ENCODE measurements around the gene CSRNP3.

Gene CSRNP3

GRCh38 chr2:165462443-165462842 is 7.1 kb upstream of the CSRNP3 start:
- no peak overlapping the region for H3K4me3 ChIP-seq (ENCODE audit: low read depth, low read length)
- in situ Hi-C loops (cut with HindIII; ENCODE audit: low sequenced_read_pairs): no loop called here
- no peak for TF ChIP-seq CTCF (IDR thresholded peaks at IDR 0.05; ENCODE audit: low read depth, low read length)
- DNase-seq (ENCODE audit: low read depth, low spot score): no peak

GRCh38 chr2:165466386-165466785 is 3.1 kb upstream of the CSRNP3 start:
- no peak overlapping the region for H3K4me3 ChIP-seq (ENCODE audit: low read depth, low read length)
- in situ Hi-C loops (cut with HindIII; ENCODE audit: low sequenced_read_pairs): no loop called here
- TF ChIP-seq CTCF (IDR thresholded peaks at IDR 0.05; ENCODE audit: low read depth, low read length): no peak
- no peak for DNase-seq (ENCODE audit: low read depth, low spot score)

GRCh38 chr2:165467921-165468320 is 1.6 kb upstream of the CSRNP3 start:
- no peak for TF ChIP-seq CTCF (IDR thresholded peaks at IDR 0.05; ENCODE audit: low read depth, low read length)
- H3K4me3 ChIP-seq (ENCODE audit: low read depth, low read length): no peak overlapping the region
- DNase-seq (ENCODE audit: low read depth, low spot score): no peak
- in situ Hi-C loops (cut with HindIII; ENCODE audit: low sequenced_read_pairs): no loop called here

GRCh38 chr2:165470361-165470760 is 863 bp downstream of the CSRNP3 start:
- no peak for TF ChIP-seq CTCF (IDR thresholded peaks at IDR 0.05; ENCODE audit: low read depth, low read length)
- in situ Hi-C loops (cut with HindIII; ENCODE audit: low sequenced_read_pairs): no loop called here
- H3K4me3 ChIP-seq (ENCODE audit: low read depth, low read length): peak overlapping the region; percentile 62
- DNase-seq (ENCODE audit: low read depth, low spot score): no peak

- in situ Hi-C loops (cut with HindIII; ENCODE audit: low sequenced_read_pairs): no loop called here
- peak; percentile 4 for DNase-seq (ENCODE audit: low read depth, low spot score)
- H3K4me3 ChIP-seq (ENCODE audit: low read depth, low read length): no peak overlapping the region
- no peak for TF ChIP-seq CTCF (IDR thresholded peaks at IDR 0.05; ENCODE audit: low read depth, low read length)
Observed at GRCh38 chr2:165471349-165471950, 2.0 kb downstream of the CSRNP3 start.

GRCh38 chr2:165472922-165473321 is 3.4 kb downstream of the CSRNP3 start:
- in situ Hi-C loops (cut with HindIII; ENCODE audit: low sequenced_read_pairs): no loop called here

More at GRCh38 chr2:165472922-165473321, 3.4 kb downstream of the CSRNP3 start:
- H3K4me3 ChIP-seq (ENCODE audit: low read depth, low read length): no peak overlapping the region
- no peak for DNase-seq (ENCODE audit: low read depth, low spot score)
- no peak for TF ChIP-seq CTCF (IDR thresholded peaks at IDR 0.05; ENCODE audit: low read depth, low read length)

Measured in astrocyte of the spinal cord (primary cell).